Measurements from ENCODE around the gene ECHS1. TPM values are rescaled to one million over a fixed set of nuclear protein-coding genes. Genes with fewer than 3 reads are reported as not detected.

Gene ECHS1
- total and polyA plus RNA-seq, 9 of the 15 experiments (the other 6 are each of a cell fraction or from before 2014, with no cell fraction given) = 16.6 to 100 (median 68.1) TPM

DNA sequence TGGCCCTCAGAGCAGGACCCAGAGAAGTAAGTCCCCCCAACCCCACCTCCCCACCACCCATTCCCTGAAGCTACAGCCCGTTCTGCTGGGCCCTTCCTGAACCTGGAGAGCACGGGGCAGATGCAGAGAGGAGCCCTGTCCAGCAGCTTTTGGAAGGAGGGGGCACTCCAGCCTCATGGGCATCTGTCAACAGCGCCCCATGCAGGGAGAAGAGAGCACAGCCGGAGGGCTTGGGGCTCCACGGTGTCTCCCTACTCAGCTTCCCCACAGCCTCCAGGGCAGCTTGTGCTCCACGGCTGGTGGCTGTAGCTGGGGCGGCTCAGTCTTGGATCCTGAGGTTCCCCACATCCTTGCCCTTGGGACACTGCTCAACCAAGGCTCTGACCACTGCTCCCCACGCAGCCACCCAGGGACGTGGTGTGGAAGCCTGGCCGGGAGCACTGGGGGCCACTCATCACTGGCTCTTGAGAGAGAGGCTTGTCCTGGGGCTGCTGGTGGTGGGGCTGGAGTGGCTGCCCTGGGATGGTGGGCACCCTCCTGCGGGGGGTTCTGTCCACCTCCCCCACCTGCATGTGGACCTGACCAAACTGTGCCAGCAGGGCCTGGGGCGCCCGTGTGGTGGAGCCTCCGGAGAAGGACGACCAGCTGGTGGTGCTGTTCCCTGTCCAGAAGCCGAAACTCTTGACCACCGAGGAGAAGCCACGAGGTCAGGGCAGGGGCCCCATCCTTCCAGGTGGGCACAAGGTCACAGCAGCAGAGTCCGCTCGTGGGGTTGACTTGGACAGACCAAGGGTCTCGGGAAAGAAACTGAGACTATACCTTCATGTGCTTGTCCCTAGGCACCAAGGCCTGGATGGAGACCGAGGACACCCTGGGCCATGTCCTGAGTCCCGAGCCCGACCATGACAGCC, 21.5 kb downstream of the ECHS1 start:
- POLR2A ChIA-PET = interaction anchor here (0.5 to 1.0 kb wide), 4 partner anchors 15 to 307 kb away, joined by 3 to 4 read pairs (median 3); partner anchors contain the start of gene CALY
- 46% methylated on average over 13 of the region's 24 CpGs for WGBS (ENCODE audit: insufficient coverage, low coverage, missing lambda C conversion rate)
- H3K4me2 ChIP-seq (ENCODE audit: insufficient read depth, low read length) = no peak overlapping the region
- no peaks in the 10 kb centered on the region; a peak in 1 of 5 replicates for H3K27me3 ChIP-seq (ENCODE audit: control insufficient read depth in 2 of 2, insufficient read depth in 2 of 2, low read length in 2 of 2)
- no peaks in the 10 kb centered on the region for H3K9me3 ChIP-seq (replicated peaks; ENCODE audit: control insufficient read depth, insufficient read depth, low read depth, low read length)
- H3K27ac ChIP-seq (ENCODE audit: extremely low read depth, low read depth, low read length) = no peak overlapping the region
- peaks cover 12% of the 10 kb centered on the region; the same call in 1 of the 3 replicates for H3K36me3 ChIP-seq (ENCODE audit: control insufficient read depth, insufficient read depth, low read length)
- CTCF ChIA-PET (ENCODE audit: low intra/inter-chr PET ratio) = no interaction called here
- no peaks in the 10 kb centered on the region for H3K9me1 ChIP-seq (ENCODE audit: control insufficient read depth, insufficient read depth, low read length)
- no peak for FAIRE-seq
- peaks cover 0 to 65% of the 10 kb centered on the region in 2 experiments; a peak in 3 of 5 replicates for H3K4me1 ChIP-seq (replicated peaks in 1 of 2; ENCODE audit: control insufficient read depth in 2 of 2, insufficient read depth in 2 of 2, low read length in 2 of 2)
- BruUV-seq (replicated peaks) = no TSS peak
- no peak overlapping the region for H2AFZ ChIP-seq (ENCODE audit: low read depth, low read length)
- no peaks in the 10 kb centered on the region for H4K20me1 ChIP-seq (replicated peaks; ENCODE audit: control insufficient read depth, insufficient read depth, low read length)
- ATAC-seq = peak; percentile 72
- peaks cover 5% of the 10 kb centered on the region for H3K79me2 ChIP-seq (ENCODE audit: control insufficient read depth, insufficient read depth, low read length)
- no peak overlapping the region; a peak in 1 of 4 replicates for H3K9ac ChIP-seq (ENCODE audit: insufficient read depth in 1 of 2, low read depth in 2 of 2, low read length in 2 of 2)
- intact Hi-C loops (cut with micrococcal nuclease) = no loop called here
- peak in 1 of 4 experiments; percentile 32 for DNase-seq (ENCODE audit: extremely low read depth in 1 of 4, low spot score in 3 of 4)
- H3K4me3 ChIP-seq = no peak overlapping the region
- in situ Hi-C loops (cut with MboI) = no loop called here
- TF ChIP-seq ZBTB43 (CRISPR knock-in tag; IDR thresholded peaks at IDR 0.05) = no peak
- TF ChIP-seq, protein P1, sequence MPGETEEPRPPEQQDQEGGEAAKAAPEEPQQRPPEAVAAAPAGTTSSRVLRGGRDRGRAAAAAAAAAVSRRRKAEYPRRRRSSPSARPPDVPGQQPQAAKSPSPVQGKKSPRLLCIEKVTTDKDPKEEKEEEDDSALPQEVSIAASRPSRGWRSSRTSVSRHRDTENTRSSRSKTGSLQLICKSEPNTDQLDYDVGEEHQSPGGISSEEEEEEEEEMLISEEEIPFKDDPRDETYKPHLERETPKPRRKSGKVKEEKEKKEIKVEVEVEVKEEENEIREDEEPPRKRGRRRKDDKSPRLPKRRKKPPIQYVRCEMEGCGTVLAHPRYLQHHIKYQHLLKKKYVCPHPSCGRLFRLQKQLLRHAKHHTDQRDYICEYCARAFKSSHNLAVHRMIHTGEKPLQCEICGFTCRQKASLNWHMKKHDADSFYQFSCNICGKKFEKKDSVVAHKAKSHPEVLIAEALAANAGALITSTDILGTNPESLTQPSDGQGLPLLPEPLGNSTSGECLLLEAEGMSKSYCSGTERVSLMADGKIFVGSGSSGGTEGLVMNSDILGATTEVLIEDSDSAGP (CRISPR knock-in tag; IDR thresholded peaks at IDR 0.05) = no peak
- TF ChIP-seq MYC (IDR thresholded peaks at IDR 0.05; ENCODE audit: low read depth, low read length) = 0 out of 2 replicates have a peak, but pooled peaks have one; percentile 16
- TF ChIP-seq MYC (CRISPR knock-in tag; IDR thresholded peaks at IDR 0.05; ENCODE audit: borderline replicate concordance, low read depth) = no peak
- TF ChIP-seq POLR2G (IDR thresholded peaks at IDR 0.05; ENCODE audit: low read depth, low read length) = peak; percentile 56; the same call in 1 of the 2 replicates
- TF ChIP-seq ZMIZ1 (IDR thresholded peaks at IDR 0.05; ENCODE audit: low read depth in 2 of 2, low read length in 2 of 2) = no peak
- TF ChIP-seq POLR2AphosphoS2 (IDR thresholded peaks at IDR 0.05; ENCODE audit: low read length) = 0 out of 2 replicates have a peak, but pooled peaks have one; percentile 32
- TF ChIP-seq, protein P2, sequence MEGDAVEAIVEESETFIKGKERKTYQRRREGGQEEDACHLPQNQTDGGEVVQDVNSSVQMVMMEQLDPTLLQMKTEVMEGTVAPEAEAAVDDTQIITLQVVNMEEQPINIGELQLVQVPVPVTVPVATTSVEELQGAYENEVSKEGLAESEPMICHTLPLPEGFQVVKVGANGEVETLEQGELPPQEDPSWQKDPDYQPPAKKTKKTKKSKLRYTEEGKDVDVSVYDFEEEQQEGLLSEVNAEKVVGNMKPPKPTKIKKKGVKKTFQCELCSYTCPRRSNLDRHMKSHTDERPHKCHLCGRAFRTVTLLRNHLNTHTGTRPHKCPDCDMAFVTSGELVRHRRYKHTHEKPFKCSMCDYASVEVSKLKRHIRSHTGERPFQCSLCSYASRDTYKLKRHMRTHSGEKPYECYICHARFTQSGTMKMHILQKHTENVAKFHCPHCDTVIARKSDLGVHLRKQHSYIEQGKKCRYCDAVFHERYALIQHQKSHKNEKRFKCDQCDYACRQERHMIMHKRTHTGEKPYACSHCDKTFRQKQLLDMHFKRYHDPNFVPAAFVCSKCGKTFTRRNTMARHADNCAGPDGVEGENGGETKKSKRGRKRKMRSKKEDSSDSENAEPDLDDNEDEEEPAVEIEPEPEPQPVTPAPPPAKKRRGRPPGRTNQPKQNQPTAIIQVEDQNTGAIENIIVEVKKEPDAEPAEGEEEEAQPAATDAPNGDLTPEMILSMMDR (IDR thresholded peaks at IDR 0.05 in 2 of 3, conservative IDR thresholded peaks at IDR 0.05 in 1 of 3; ENCODE audit: insufficient read depth in 2 of 3, low read depth in 1 of 3, low read length in 3 of 3) = peak; percentile 22 to 47 (median 42); a peak in 4 of 6 replicates
